MM.1S (cell line): Measurements from ENCODE around the gene GSAP.

ENCODE experiments used
- EZH2phosphoT487 ChIP-seq: fragments of 300-600 bp; sonication (generic); IDR thresholded peaks from 2 replicates; pipeline ENCODE4 v1.6.1; 2018; ENCODE audit warnings: antibody characterized with exemption, low read length
- TF ChIP-seq, protein P1 (sequence below): fragments of 300-600 bp; sonication (generic); IDR thresholded peaks from 2 replicates; pipeline ENCODE4 v1.5.1; 2016; ENCODE audit warnings: antibody characterized with exemption, low read length, mixed read lengths

- TF ChIP-seq, protein P1, sequence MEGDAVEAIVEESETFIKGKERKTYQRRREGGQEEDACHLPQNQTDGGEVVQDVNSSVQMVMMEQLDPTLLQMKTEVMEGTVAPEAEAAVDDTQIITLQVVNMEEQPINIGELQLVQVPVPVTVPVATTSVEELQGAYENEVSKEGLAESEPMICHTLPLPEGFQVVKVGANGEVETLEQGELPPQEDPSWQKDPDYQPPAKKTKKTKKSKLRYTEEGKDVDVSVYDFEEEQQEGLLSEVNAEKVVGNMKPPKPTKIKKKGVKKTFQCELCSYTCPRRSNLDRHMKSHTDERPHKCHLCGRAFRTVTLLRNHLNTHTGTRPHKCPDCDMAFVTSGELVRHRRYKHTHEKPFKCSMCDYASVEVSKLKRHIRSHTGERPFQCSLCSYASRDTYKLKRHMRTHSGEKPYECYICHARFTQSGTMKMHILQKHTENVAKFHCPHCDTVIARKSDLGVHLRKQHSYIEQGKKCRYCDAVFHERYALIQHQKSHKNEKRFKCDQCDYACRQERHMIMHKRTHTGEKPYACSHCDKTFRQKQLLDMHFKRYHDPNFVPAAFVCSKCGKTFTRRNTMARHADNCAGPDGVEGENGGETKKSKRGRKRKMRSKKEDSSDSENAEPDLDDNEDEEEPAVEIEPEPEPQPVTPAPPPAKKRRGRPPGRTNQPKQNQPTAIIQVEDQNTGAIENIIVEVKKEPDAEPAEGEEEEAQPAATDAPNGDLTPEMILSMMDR: no peak
- no peak for TF ChIP-seq EZH2phosphoT487
These were observed 700 bp downstream of the GSAP start for GRCh38 chr7:77415476-77415822.
